Spleen (tissue), 11 donors: ENCODE results near the gene PLEKHA5. TPM values are rescaled to one million over a fixed set of nuclear protein-coding genes. Genes with fewer than 3 reads are reported as not detected.

Source experiments
- DNase-seq: peaks from one replicate; pipeline ENCODE4 v3.0.0-alpha.2; 2020
- H3K27ac ChIP-seq, 8 donors: fragments of 200-600 bp; sonication (generic) in 7 of 8; 1 replicate in 4 of 8; 2 replicates in 4 of 8; pipeline versions ENCODE4 v1.5.0 to v1.8.0; 2016 to 2021; ENCODE audit warnings: inconsistent platforms in 4 of 8, mild to moderate bottlenecking in 4 of 8, moderate library complexity in 1 of 8
- H3K27me3 ChIP-seq, 7 donors: fragments of 200-600 bp; sonication (generic) in 6 of 7; replicated peaks in 1 of 7; 1 replicate in 4 of 7; 2 replicates in 3 of 7; pipeline versions ENCODE4 v1.5.0 to v1.8.0; 2016 to 2021; ENCODE audit warnings: inconsistent platforms in 3 of 7, mild to moderate bottlenecking in 1 of 7
- H3K36me3 ChIP-seq, 6 donors: fragments of 200-600 bp; sonication (generic) in 5 of 6; 1 replicate in 4 of 6; 2 replicates in 2 of 6; pipeline versions ENCODE4 v1.5.0 to v1.8.0; 2016 to 2021; ENCODE audit warnings: inconsistent platforms in 2 of 6
- H3K4me1 ChIP-seq, 6 donors: fragments of 200-600 bp; sonication (generic) in 5 of 6; 1 replicate in 3 of 6; 2 replicates in 3 of 6; pipeline versions ENCODE4 v1.5.0 to v1.8.0; 2016 to 2021; ENCODE audit warnings: inconsistent platforms in 3 of 6
- H3K4me3 ChIP-seq, 8 donors: fragments of 200-600 bp; sonication (generic) in 7 of 8; 1 replicate in 4 of 8; 2 replicates in 4 of 8; pipeline versions ENCODE4 v1.5.0 to v1.8.0; 2016 to 2021; ENCODE audit warnings: inconsistent platforms in 4 of 8, mild to moderate bottlenecking in 4 of 8, moderate library complexity in 2 of 8
- H3K9me3 ChIP-seq, 8 donors: fragments of 200-600 bp; sonication (generic) in 7 of 8; 1 replicate in 4 of 8; 2 replicates in 4 of 8; pipeline versions ENCODE4 v1.5.0 to v1.8.0; 2016 to 2021; ENCODE audit warnings: inconsistent platforms in 4 of 8
- POLR2A ChIP-seq, 3 donors: fragments of 450-650 bp; IDR thresholded peaks; one replicate each; pipeline ENCODE4 v1.5.1; 2017; ENCODE audit warnings: antibody characterized with exemption in 3 of 3, mild to moderate bottlenecking in 1 of 3
- POLR2AphosphoS5 ChIP-seq, 3 donors: sonication (generic); formaldehyde crosslinking; IDR thresholded peaks; one replicate each; pipeline ENCODE4 v1.5.1; 2017; ENCODE audit warnings: antibody characterized with exemption in 3 of 3
- WGBS, 5 donors: extraction: QIAGEN DNeasy Blood & Tissue Kit in 3 of 5; methylation state at CpG; one replicate each; pipeline versions ENCODE4 v1.1.5 to v1.1.7; 2013 to 2018; 5-methylcytosine and 5-hydroxymethylcytosine counted together
- intact Hi-C: fragments of 100-400 bp; cut with DNase I; formaldehyde crosslinking; loops from one replicate; pipeline ENCODE4 v1.15.0; 2023; ENCODE audit warnings: low total_unique reads
- polyA plus RNA-seq, 3 donors: library from polyadenylated mRNA; stranded (reverse); fragments of 200-250 nt; gene quantifications; one replicate each; pipeline ENCODE4 v1.2.1, GENCODE V29; 2013
- total RNA-seq, 7 donors: library from RNA; depleted of rRNA in 3 of 7; stranded (reverse); fragments of >200 nt in 3 of 7; fragmentation: NEBNext Ultra II Directional in 4 of 7; extraction: Animal tissue kit (Norgen Biotek cat#: 25700) in 4 of 7; gene quantifications; one replicate each; pipeline versions ENCODE4 v1.1.0 to v1.2.1, GENCODE V29; 2016 to 2021
- TF ChIP-seq, protein P1 (sequence below), 11 experiments: fragments of 200-600 bp in 7 of 11; fragments of 450-650 bp in 4 of 11; sonication (generic) in 4 of 11; IDR thresholded peaks in 8 of 11; conservative IDR thresholded peaks in 3 of 11; 1 replicate in 7 of 11; 2 replicates in 4 of 11; pipeline versions ENCODE4 v1.4.0 to v1.8.0; 2016 to 2021; ENCODE audit warnings: antibody characterized with exemption in 11 of 11, inconsistent platforms in 4 of 11, mild to moderate bottlenecking in 1 of 11
- donor health status: healthy with polysubstance abuse.
- donor health status: DM: no; HTN: no; CAD: no; lungs with moderate emphysema.
- donor health status: DM: no; HTN: no; CAD: no.
- donor health status: Bipolar disorder and iron deficiency.
- donor health status: healthy.
- donor health status: DM: no; HTN: no; CAD: no.
- donor health status: DM: yes; HTN: yes; CAD: no.

Gene PLEKHA5
- total and polyA plus RNA-seq, 10 donors = 1.3 to 13.6 (median 6.5) TPM

DNA sequence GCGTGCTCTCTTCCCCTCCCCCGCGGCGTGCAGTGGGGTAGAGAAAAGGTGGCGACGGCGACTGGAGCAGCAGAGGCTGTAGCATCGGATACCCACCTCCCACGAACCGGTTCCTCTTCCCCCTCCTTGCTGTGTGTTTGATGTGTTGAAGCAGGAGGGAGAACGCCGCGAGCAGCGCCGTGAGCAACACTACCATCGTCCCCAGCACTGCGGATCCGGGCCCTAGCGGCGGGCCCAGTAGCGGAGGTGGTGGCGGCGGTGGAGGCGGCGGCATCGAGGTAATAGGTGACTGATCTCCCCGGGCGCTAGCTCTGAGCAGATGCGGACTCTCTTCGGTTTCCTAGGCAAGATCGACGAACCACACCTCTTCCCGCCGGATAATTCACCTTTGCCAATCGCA lies 176.8 kb downstream of the PLEKHA5 start:
- 96 to 98% (median 97%) methylated on average over 35 of the region's 35 CpGs for WGBS, 5 donors
- Histone ChIP-seq H3K27me3 (no peaks in the 10 kb centered on the region), H3K9me3 (no peaks in the 10 kb centered on the region), H3K4me1 (peaks cover 0 to under 1% (median 0%) of the 10 kb centered on the region in 6 donors), H3K36me3 (no peaks in the 10 kb centered on the region), H3K4me3 (no peak overlapping the region), H3K27ac (no peak overlapping the region)
- no peak for TF ChIP-seq POLR2A (IDR thresholded peaks at IDR 0.05)
- TF ChIP-seq, protein P1, sequence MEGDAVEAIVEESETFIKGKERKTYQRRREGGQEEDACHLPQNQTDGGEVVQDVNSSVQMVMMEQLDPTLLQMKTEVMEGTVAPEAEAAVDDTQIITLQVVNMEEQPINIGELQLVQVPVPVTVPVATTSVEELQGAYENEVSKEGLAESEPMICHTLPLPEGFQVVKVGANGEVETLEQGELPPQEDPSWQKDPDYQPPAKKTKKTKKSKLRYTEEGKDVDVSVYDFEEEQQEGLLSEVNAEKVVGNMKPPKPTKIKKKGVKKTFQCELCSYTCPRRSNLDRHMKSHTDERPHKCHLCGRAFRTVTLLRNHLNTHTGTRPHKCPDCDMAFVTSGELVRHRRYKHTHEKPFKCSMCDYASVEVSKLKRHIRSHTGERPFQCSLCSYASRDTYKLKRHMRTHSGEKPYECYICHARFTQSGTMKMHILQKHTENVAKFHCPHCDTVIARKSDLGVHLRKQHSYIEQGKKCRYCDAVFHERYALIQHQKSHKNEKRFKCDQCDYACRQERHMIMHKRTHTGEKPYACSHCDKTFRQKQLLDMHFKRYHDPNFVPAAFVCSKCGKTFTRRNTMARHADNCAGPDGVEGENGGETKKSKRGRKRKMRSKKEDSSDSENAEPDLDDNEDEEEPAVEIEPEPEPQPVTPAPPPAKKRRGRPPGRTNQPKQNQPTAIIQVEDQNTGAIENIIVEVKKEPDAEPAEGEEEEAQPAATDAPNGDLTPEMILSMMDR (IDR thresholded peaks at IDR 0.05 in 8 of 11, conservative IDR thresholded peaks at IDR 0.05 in 3 of 11) = no peak
- TF ChIP-seq POLR2AphosphoS5 (IDR thresholded peaks at IDR 0.05) = no peak
- no peak for DNase-seq
- intact Hi-C loops = no loop called here

DNA sequence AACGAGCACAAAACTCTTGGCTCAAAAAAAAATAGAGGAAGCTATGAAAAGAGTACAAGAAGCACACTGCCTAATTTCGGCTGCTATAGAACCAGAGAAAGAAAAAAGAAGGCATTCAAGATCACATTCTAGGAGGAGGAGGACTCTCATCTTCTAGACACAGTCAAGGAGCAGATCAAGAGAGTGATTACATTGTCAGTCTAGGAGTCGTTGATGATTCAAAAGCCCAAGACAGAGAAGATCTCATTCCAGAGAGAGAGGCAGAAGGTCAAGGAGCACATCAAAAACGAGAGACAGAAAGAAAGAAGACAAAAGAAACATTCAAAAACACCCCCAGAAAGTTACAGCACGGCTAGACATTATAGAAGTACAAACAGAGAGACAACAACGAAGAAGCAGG lies 177.9 kb downstream of the PLEKHA5 start:
- H3K27me3 ChIP-seq = no peaks in the 10 kb centered on the region
- no peak overlapping the region for H3K4me3 ChIP-seq
- H3K4me1 ChIP-seq = no peaks in the 10 kb centered on the region
- no peaks in the 10 kb centered on the region for H3K9me3 ChIP-seq
- intact Hi-C loops = no loop called here
- WGBS, 5 donors = 80 to 90% (median 83%) methylated on average over 6 of the region's 6 CpGs
- TF ChIP-seq POLR2AphosphoS5 (IDR thresholded peaks at IDR 0.05) (no peak), POLR2A (IDR thresholded peaks at IDR 0.05) (no peak)
- TF ChIP-seq, protein P1 (IDR thresholded peaks at IDR 0.05 in 8 of 11, conservative IDR thresholded peaks at IDR 0.05 in 3 of 11) = no peak
- H3K27ac ChIP-seq = no peak overlapping the region
- no peaks in the 10 kb centered on the region for H3K36me3 ChIP-seq
- no peak for DNase-seq

DNA sequence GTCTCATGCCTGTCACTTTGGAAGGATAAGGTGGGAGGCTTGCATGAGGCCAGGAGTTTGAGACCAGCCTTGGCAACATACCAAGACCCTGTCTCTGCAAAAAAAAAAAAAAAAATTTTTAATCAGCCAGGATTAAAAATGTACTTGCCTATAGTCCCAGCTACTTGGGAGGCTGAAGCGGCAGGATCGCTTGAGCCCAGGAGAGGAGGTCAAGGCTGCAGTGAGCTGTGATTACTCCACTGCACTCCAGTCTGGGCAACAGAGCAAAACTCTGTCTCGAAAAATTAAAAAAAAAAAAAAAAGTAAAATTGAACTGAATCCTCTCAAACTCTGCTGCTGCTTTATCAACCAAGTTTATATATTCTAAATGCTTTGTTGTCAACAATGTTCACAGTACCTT lies 181.6 kb downstream of the PLEKHA5 start:
- no peaks in the 10 kb centered on the region for H3K9me3 ChIP-seq
- H3K4me1 ChIP-seq = no peaks in the 10 kb centered on the region
- intact Hi-C loops = no loop called here
- no peak overlapping the region for H3K4me3 ChIP-seq
- no peaks in the 10 kb centered on the region for H3K27me3 ChIP-seq
- WGBS, 5 donors = 85 to 95% (median 92%) methylated on average over 3 of the region's 3 CpGs
- H3K36me3 ChIP-seq = no peaks in the 10 kb centered on the region
- H3K27ac ChIP-seq = no peak overlapping the region
- TF ChIP-seq POLR2A (IDR thresholded peaks at IDR 0.05) = no peak
- no peak for TF ChIP-seq POLR2AphosphoS5 (IDR thresholded peaks at IDR 0.05)
- TF ChIP-seq, protein P1 (IDR thresholded peaks at IDR 0.05 in 8 of 11, conservative IDR thresholded peaks at IDR 0.05 in 3 of 11) = no peak
- DNase-seq = no peak

DNA sequence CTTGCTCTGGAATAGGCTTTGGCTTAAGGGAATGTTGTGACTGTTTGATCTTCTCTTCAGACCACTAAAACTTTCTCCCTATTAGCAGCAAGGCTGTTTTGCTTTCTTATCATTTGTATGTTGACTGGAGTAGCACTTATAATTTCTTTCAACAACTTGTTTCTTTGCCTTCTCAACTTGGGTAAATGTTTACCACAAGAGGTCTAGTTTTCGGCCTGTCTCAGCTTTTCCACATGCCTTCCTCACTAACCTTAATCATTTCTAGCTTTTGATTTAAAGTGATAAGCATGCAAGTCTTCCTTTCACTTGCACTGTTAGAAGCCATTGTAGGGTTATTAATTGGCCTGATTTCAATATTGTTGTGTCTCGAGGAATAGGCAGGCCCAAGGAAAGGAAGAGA lies 183.1 kb downstream of the PLEKHA5 start:
- no peaks in the 10 kb centered on the region for H3K27me3 ChIP-seq
- H3K27ac ChIP-seq = no peak overlapping the region
- H3K4me3 ChIP-seq = no peak overlapping the region
- H3K36me3 ChIP-seq = no peaks in the 10 kb centered on the region
- no peak for DNase-seq
- H3K4me1 ChIP-seq = no peaks in the 10 kb centered on the region
- TF ChIP-seq, protein P1 (IDR thresholded peaks at IDR 0.05 in 8 of 11, conservative IDR thresholded peaks at IDR 0.05 in 3 of 11) = no peak
- TF ChIP-seq POLR2AphosphoS5 (IDR thresholded peaks at IDR 0.05) (no peak), POLR2A (IDR thresholded peaks at IDR 0.05) (no peak)
- H3K9me3 ChIP-seq = no peaks in the 10 kb centered on the region
- 78 to 91% (median 83%) methylated on average over 2 of the region's 2 CpGs for WGBS, 5 donors
- intact Hi-C loops = no loop called here
